Heart left ventricle (tissue), 16 donors: ENCODE results near the gene AUH. TPM values are rescaled to one million over a fixed set of nuclear protein-coding genes. Genes with fewer than 3 reads are reported as not detected.

ENCODE experiments used
- ATAC-seq, 4 donors: fragments of 200-7000 bp; cut with Tn5 transposase; one replicate each; pipeline ENCODE4 v1.9.1; 2020 to 2022; ENCODE audit warnings: moderate library complexity in 4 of 4, mild to moderate bottlenecking in 3 of 4, moderate number of reproducible peaks in 1 of 4
- DNase-seq, 5 donors: peaks; one replicate each; pipeline ENCODE4 v3.0.0-alpha.2; 2020
- H3K27ac ChIP-seq, 12 donors: fragments of 200-600 bp; sonication (generic) in 4 of 12; one replicate each; pipeline versions ENCODE4 v1.5.0 to v1.8.0; 2016 to 2022; ENCODE audit warnings: mild to moderate bottlenecking in 2 of 12
- H3K27me3 ChIP-seq, 9 donors: fragments of 200-600 bp; sonication (generic) in 2 of 9; one replicate each; pipeline versions ENCODE4 v1.5.1 to v1.8.0; 2016 to 2022; ENCODE audit warnings: mild to moderate bottlenecking in 3 of 9
- H3K36me3 ChIP-seq, 9 donors: fragments of 200-600 bp; sonication (generic) in 2 of 9; one replicate each; pipeline versions ENCODE4 v1.5.0 to v1.8.0; 2018 to 2022; ENCODE audit warnings: mild to moderate bottlenecking in 2 of 9
- H3K4me1 ChIP-seq, 12 donors: fragments of 200-600 bp; sonication (generic) in 4 of 12; one replicate each; pipeline versions ENCODE4 v1.5.0 to v1.8.0; 2016 to 2022; ENCODE audit warnings: mild to moderate bottlenecking in 3 of 12
- H3K4me3 ChIP-seq, 12 donors: fragments of 200-600 bp; sonication (generic) in 4 of 12; one replicate each; pipeline versions ENCODE4 v1.5.0 to v1.8.0; 2017 to 2022; ENCODE audit warnings: mild to moderate bottlenecking in 9 of 12, moderate library complexity in 4 of 12
- H3K9me3 ChIP-seq, 12 donors: fragments of 200-600 bp; sonication (generic) in 4 of 12; one replicate each; pipeline versions ENCODE4 v1.5.0 to v1.8.0; 2016 to 2022; ENCODE audit warnings: mild to moderate bottlenecking in 1 of 12
- CTCF ChIP-seq, 12 donors: fragments of 200-600 bp; sonication (generic) in 4 of 12; IDR thresholded peaks; one replicate each; pipeline versions ENCODE4 v1.5.0 to v1.8.0; 2018 to 2022; ENCODE audit warnings: antibody characterized with exemption in 12 of 12, mild to moderate bottlenecking in 5 of 12
- POLR2A ChIP-seq, 2 donors: fragments of 450-650 bp; IDR thresholded peaks; one replicate each; pipeline ENCODE4 v1.6.1; 2017; ENCODE audit warnings: antibody characterized with exemption in 2 of 2, mild to moderate bottlenecking in 2 of 2, moderate library complexity in 2 of 2
- WGBS, 4 donors: extraction: QIAGEN DNeasy Blood & Tissue Kit in 2 of 4; methylation state at CpG; one replicate each; pipeline versions ENCODE4 v1.1.5 to v1.1.7; 2013 to 2018; 5-methylcytosine and 5-hydroxymethylcytosine counted together
- intact Hi-C, 10 donors: fragments of 100-400 bp; cut with DNase I; formaldehyde crosslinking; loops; one replicate each; pipeline versions ENCODE4 v1.11.1 to v1.14.2; 2022
- polyA plus RNA-seq, 2 donors: library from polyadenylated mRNA; stranded (reverse); fragments of 200-250 nt; gene quantifications; one replicate each; pipeline ENCODE4 v1.2.3, GENCODE V29; 2013
- total RNA-seq, 9 donors: library from RNA; depleted of rRNA in 2 of 9; stranded (reverse); fragments of >200 nt in 2 of 9; fragmentation: NEBNext Ultra II Directional in 3 of 9; extraction: Animal tissue kit (Norgen Biotek cat#: 25700) in 3 of 9; gene quantifications; one replicate each; pipeline versions ENCODE4 v1.1.0 to v1.2.4, GENCODE V29; 2016 to 2023
- donor health status: ischemic (EF 13 %, LVEDD 7.1; RV severe dilation, severe dysfunction).
- donor health status: healthy with polysubstance abuse.
- donor health status: DM: no; HTN: yes; CAD: no.
- donor health status: DM: no; HTN: no; CAD: no.
- donor health status: ischemic (EF 25% LVEDD 6.9; RV normal size, moderate dysfunction).
- donor health status: ischemic (EF 25% LVEDD 5.7; RV mildly dilated, moderate dysfunction).
- donor health status: healthy.
- donor health status: DM: yes; HTN: yes; CAD: no.
- donor health status: ischemic (EF 35%, LVEDD 5.7; RV mildly dilated, moderate dysfunction).
- donor health status: nonischemic (EF 11% LVEDD 7.7; RV severe dilation, severe dysfunction).
- donor health status: DM: yes; HTN: yes; CAD: no.
- donor health status: PGD.
- donor health status: ischemic (EF 29% LVEDD 5.4; RV normal size, mild dysfunction).
- donor health status: nonischemic (EF 23%, LVEDD 6.1; RV moderate dilation, normal function).

Gene AUH
- total and polyA plus RNA-seq, 11 donors = 19.0 to 54.7 (median 39.7) TPM

GRCh38 chr9:91341749-91342148 lies 20.0 kb downstream of the AUH start:
- intact Hi-C loops = loop anchor here in 2 of 10 donors (10.0 kb wide), 2 partner anchors 237 to 333 kb away; no protein-coding TSS in a partner anchor
- TF ChIP-seq CTCF (IDR thresholded peaks at IDR 0.05) = no peak
- no peak for TF ChIP-seq POLR2A (IDR thresholded peaks at IDR 0.05)
- no peak for DNase-seq
- H3K9me3 ChIP-seq = peaks cover 0 to 6% (median 0%) of the 10 kb centered on the region in 12 donors
- peak overlapping the region in 4 of 12 donors; percentile 22 to 47 (median 34) for H3K27ac ChIP-seq
- peak in 3 of 4 donors; percentile 13 to 44 (median 42) for ATAC-seq
- H3K4me3 ChIP-seq = no peak overlapping the region
- no peaks in the 10 kb centered on the region for H3K27me3 ChIP-seq
- H3K4me1 ChIP-seq = peaks cover 0 to 22% (median 1%) of the 10 kb centered on the region in 12 donors
- WGBS, 4 donors = 64 to 72% (median 68%) methylated on average over 3 of the region's 3 CpGs
- H3K36me3 ChIP-seq = peaks cover 4 to 57% (median 22%) of the 10 kb centered on the region in 9 donors

- H3K4me3 ChIP-seq = no peak overlapping the region
- intact Hi-C loops = loop anchor here in 2 of 10 donors (10.0 kb wide), 2 partner anchors 237 to 333 kb away; no protein-coding TSS in a partner anchor
- DNase-seq (no peak), ATAC-seq (peak in 3 of 4 donors; percentile 64 to 88 (median 79))
- no peaks in the 10 kb centered on the region for H3K27me3 ChIP-seq
- peaks cover 4 to 57% (median 22%) of the 10 kb centered on the region in 9 donors for H3K36me3 ChIP-seq
- H3K4me1 ChIP-seq = peaks cover 0 to 22% (median 1%) of the 10 kb centered on the region in 12 donors
- TF ChIP-seq CTCF (IDR thresholded peaks at IDR 0.05) (no peak), POLR2A (IDR thresholded peaks at IDR 0.05) (no peak)
- H3K27ac ChIP-seq = peak overlapping the region in 5 of 12 donors; percentile 24 to 51 (median 42)
- WGBS, 4 donors = 49 to 66% (median 56%) methylated on average over 3 of the region's 3 CpGs
- peaks cover 0 to 6% (median 0%) of the 10 kb centered on the region in 12 donors for H3K9me3 ChIP-seq
Measured at GRCh38 chr9:91341258-91341746, 20.4 kb downstream of the AUH start.

- Histone ChIP-seq H3K4me3 (no peak overlapping the region), H3K4me1 (peaks cover 0 to 22% (median 1%) of the 10 kb centered on the region in 12 donors), H3K9me3 (peaks cover 0 to 6% (median 0%) of the 10 kb centered on the region in 12 donors), H3K27me3 (no peaks in the 10 kb centered on the region), H3K36me3 (peaks cover 4 to 57% (median 22%) of the 10 kb centered on the region in 9 donors), H3K27ac (peak overlapping the region in 2 of 12 donors; percentile 42 to 47)
- WGBS, 4 donors = 95 to 100% (median 96%) methylated on average over 1 of the region's 1 CpG
- no peak for ATAC-seq
- DNase-seq = no peak
- TF ChIP-seq POLR2A (IDR thresholded peaks at IDR 0.05) = no peak
- no peak for TF ChIP-seq CTCF (IDR thresholded peaks at IDR 0.05)
- intact Hi-C loops = loop anchor here in 2 of 10 donors (10.0 kb wide), 2 partner anchors 236 to 334 kb away; no protein-coding TSS in a partner anchor
Measured at GRCh38 chr9:91340395-91340967, 21.2 kb downstream of the AUH start.

- H3K9me3 ChIP-seq = peaks cover 0 to 6% (median 0%) of the 10 kb centered on the region in 12 donors
- no peak overlapping the region for H3K27ac ChIP-seq
- no peaks in the 10 kb centered on the region for H3K27me3 ChIP-seq
- peaks cover 4 to 52% (median 22%) of the 10 kb centered on the region in 9 donors for H3K36me3 ChIP-seq
- H3K4me3 ChIP-seq = no peak overlapping the region
- DNase-seq = no peak
- H3K4me1 ChIP-seq = peaks cover 0 to 22% (median 1%) of the 10 kb centered on the region in 12 donors
- no peak for TF ChIP-seq POLR2A (IDR thresholded peaks at IDR 0.05)
- no peak for TF ChIP-seq CTCF (IDR thresholded peaks at IDR 0.05)
- intact Hi-C loops = loop anchor here in 1 of 10 donors (5.0 kb wide), 1 partner anchor 51 kb away; no protein-coding TSS in a partner anchor
- no peak for ATAC-seq
Measured at GRCh38 chr9:91338681-91339080, 23.0 kb downstream of the AUH start.
